ENCODE results near the gene MSRB3.

MSRB3 gene

DNA sequence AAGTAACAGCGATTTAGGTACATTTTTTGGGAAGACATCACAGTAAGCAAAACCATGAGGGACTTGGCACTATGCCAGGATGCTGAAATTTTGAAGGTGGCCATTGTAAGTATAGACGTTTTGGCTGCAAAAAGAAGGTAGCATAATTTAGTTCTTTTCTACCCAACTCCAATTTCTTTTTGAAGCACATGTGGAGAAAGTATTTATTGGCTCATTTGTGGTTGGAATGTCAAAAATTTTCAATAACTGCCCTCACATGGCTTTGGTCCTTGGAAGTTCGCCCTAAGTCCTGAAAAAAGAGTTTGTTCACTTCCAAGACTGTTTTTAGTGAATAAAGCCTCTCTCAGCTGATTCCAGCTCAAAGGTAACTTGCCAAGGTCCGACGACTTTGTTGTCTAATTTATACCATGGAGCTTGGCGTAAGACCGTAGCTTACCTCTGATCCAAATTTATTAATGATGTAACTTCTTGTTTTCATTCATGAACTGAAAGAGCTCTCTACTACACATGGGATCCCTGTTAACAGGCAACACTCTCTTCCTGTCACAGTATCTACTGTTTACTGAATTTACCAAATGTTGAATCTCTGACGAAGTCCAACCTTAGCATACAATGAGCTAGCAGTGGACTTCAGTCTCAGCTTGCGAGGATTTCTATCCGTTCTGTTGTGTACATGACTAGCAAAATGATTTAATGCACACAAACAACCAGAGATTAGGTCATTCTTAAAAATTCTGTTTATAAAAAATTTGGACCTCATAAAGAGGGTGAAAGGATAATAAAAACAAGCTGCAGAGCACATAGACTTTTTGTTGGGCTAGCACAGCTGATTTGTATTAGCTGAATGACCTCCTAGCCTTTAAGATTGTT lies 49.0 kb downstream of the MSRB3 start:
- no peak for DNase-seq

DNA sequence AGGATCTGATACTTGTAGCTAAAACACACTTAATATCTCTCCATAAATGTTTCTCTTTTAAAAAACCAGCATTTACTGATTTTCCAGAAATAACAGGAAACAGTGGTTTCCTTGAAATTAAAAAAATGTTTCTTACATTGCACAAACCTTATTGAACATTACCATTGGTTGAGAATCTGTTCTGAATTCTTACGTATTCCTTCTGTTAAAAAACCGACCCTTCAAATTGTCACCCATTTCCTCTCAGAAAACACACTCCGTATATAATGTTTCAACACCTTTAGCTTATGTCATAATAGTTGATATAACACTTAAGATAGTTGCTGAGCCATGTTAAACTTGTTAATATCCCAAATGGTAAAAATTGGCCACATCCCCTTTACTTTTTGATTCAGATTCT lies 51.2 kb downstream of the MSRB3 start:
- DNase-seq = no peak

- DNase-seq = no peak
Measured at GRCh38 chr12:65330331-65330730, 51.8 kb downstream of the MSRB3 start.

DNA sequence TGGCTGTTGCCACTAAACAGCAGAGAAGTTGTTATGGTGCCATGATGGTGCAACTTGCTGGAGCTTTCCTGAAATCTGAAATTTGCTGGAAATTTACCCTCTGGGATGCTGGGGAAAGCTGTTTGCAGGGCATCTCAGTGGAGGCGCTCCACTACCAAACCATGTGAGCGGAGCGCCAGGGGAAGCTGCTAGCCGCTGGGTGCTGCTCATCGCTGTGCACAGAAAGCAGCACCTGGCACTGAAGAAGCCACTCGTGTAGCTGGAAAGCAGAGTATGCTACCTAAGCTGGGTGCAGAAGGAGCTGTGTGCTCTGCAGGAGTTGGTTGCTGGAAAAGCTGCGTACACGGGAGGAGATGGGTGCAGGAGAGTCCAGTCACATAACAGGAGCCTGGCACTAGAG lies 53.0 kb downstream of the MSRB3 start:
- no peak for DNase-seq

GRCh38 chr12:65333649-65334048 lies 55.2 kb downstream of the MSRB3 start:
- no peak for DNase-seq

GRCh38 chr12:65334521-65334920 lies 56.0 kb downstream of the MSRB3 start:
- no peak for DNase-seq

GRCh38 chr12:65335021-65335714 lies 56.7 kb downstream of the MSRB3 start:
- DNase-seq = no peak

- DNase-seq = no peak
Measured at GRCh38 chr12:65335981-65336380, 57.5 kb downstream of the MSRB3 start.

DNA sequence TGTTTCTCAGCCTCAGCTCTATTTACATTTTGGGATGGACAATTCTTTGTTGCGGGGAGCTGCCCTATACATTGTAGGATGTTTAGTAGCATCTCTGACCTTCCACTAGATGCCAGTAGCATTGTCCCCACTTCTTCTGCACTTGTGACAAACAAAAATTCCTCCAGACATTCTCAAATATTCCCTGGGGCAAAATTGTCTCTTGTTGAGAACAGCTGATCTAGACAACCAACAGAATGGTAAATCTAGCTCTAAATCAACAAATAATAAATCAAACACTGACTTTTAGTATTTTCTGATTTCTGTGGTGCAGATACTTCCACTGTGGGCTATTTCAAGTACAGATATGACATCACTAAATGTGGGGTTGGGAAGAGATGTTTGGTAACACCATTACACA lies 60.7 kb downstream of the MSRB3 start:
- DNase-seq = no peak

- no peak for DNase-seq
Measured at GRCh38 chr12:65343230-65343629, 64.7 kb downstream of the MSRB3 start.

- DNase-seq = no peak
Measured at GRCh38 chr12:65343801-65344200, 65.3 kb downstream of the MSRB3 start.

- no peak for DNase-seq
Measured at GRCh38 chr12:65355461-65355860, 77.0 kb downstream of the MSRB3 start.

- no peak for DNase-seq
Measured at GRCh38 chr12:65362234-65363031, 84.0 kb downstream of the MSRB3 start.

DNA sequence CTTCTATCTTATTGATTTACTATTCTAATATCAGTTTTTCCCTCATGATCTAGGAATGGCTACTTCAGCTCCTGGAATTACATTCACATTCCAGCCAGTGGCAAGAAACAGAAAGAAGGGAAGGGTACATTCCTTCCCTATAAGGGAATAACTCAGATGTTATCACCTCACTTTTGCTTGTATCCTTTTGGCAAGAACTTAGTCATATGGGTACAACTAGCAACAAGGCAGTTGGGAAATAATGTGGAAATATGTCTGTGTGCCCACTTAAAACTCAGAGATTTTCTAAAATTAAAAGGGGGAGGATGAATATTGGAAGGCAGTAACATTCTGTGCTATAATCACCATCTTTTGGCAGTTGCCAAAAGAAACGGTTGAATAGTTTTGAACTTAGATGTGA lies 85.6 kb downstream of the MSRB3 start:
- no peak for DNase-seq

- no peak for DNase-seq
Measured at GRCh38 chr12:65367396-65367795, 88.9 kb downstream of the MSRB3 start.

GRCh38 chr12:65368055-65368454 lies 89.6 kb downstream of the MSRB3 start:
- DNase-seq = no peak

- DNase-seq = no peak
Measured at GRCh38 chr12:65372574-65372973, 94.1 kb downstream of the MSRB3 start.

DNA sequence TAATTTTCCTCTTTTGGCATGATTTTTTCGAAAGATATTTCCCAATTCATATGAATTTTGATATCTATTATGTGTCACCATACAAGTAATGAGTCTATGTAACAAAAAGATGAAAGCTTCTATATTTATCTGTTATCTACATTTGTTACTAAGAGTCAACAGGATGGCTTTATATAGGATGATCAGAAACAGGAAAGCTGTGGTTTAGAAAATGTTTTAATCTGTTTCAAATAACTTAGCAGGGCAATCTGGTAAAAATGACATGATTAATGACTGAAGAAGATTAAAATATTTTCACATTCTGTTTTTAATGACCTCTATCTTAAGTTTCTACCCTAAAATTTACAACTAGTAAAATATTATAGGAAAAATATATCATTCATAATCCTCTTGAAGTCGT lies 105.8 kb downstream of the MSRB3 start:
- no peak for DNase-seq

DNA sequence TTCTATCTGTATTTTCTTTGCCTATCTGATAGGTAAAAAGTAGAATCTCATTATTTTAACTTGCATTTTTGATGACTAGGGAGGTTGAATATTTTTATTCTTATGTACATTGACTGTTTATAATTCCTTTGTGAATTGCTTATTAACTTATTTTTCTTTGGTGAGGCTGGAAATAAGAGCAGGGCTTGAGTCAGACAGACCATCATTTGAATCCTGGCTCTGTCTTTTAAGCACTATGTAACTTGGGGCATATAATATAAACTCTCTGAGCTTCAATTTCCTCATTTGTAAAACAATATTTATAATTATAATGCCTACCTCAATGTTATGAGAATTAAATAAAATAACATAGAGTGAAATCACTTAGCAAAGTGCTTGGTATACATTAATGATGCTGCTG lies 108.9 kb downstream of the MSRB3 start:
- DNase-seq = no peak

DNA sequence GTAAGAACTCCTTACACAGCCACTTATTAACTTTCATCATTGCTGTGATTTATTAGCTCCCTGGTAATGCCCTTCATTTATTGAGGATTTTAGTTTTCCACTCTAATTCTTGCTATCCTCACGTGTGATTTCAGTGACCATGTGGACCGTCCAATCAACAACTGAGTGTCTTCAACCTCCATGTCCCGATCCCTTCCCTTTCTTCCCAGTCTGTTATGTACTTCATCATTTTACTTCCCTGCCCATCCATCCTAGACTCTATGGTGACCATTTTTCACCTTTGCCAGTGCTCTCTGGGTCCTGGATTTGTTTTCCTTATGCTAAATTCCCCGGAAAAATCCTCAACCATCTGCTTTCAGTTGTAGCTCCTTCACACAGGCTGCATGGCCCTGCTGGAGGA lies 111.0 kb downstream of the MSRB3 start:
- DNase-seq = no peak

GRCh38 chr12:65391711-65392110 lies 113.2 kb downstream of the MSRB3 start:
- DNase-seq = no peak

- DNase-seq = no peak
Measured at GRCh38 chr12:65392491-65392890, 114.0 kb downstream of the MSRB3 start.

- DNase-seq = no peak
Measured at GRCh38 chr12:65403188-65403587, 124.7 kb downstream of the MSRB3 start.

Measured in DMS79 treated with DMSO at 0.1 percent for 48 hours (cell line).